H1 (cell line): Measurements from ENCODE around the gene FSTL4. TPM values are rescaled to one million over a fixed set of nuclear protein-coding genes. Genes with fewer than 3 reads are reported as not detected.

ENCODE experiments used
- polyA plus RNA-seq, 7 experiments: library from polyadenylated mRNA; depleted of rRNA in 3 of 7; stranded (reverse) in 5 of 7; unstranded in 2 of 7; fragments of >200 nt in 5 of 7; fragments of 200-250 nt in 2 of 7; gene quantifications; 1 replicate in 5 of 7; 2 replicates in 1 of 7; 4 replicates in 1 of 7; pipeline versions ENCODE4 v1.2.1 to v1.2.3, GENCODE V29; 2011 to 2013; ENCODE audit warnings: missing spikeins in 2 of 7, mixed read lengths in 2 of 7
- total RNA-seq: library from RNA; stranded (reverse); fragmentation: NEBNext Ultra II Directional; extraction: Animal tissue kit (Norgen Biotek cat#: 25700); gene quantifications from 2 replicates; pipeline ENCODE4 v1.2.1, GENCODE V29; 2021
- TF ChIP-seq, protein P1 (sequence below): fragments of 300-600 bp; sonication (generic); IDR thresholded peaks from 2 replicates; pipeline ENCODE4 v1.7.1; 2012; ENCODE audit warnings: low read length, moderate library complexity, mild to moderate bottlenecking, inconsistent platforms; ENCODE audit not compliant: insufficient replicate concordance

FSTL4 gene
- total and polyA plus RNA-seq, 2 of the 8 experiments (the other 6 are each of a cell fraction or from before 2014, with no cell fraction given): 3.1 to 4.1 TPM

DNA sequence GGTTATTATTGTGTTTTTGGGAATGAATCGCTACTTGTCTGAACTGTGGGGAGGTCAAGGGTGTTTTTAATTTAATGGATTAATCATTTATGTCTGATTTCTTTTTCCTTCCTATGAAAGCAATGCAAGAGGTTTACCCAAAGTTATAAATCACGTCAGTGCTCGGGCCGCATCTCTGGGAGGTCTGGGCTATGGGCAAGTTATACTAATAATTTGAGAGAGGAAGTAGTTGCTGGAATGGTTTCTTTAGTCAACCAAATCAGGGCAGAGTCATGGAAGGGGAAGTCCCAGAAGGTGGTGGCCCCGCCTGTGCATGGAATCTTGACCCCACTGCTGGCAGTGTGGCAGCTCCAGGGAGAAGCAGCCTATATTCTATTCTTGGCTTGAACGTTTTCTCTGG lies 380.3 kb downstream of the FSTL4 start (continued):
- TF ChIP-seq, protein P1, sequence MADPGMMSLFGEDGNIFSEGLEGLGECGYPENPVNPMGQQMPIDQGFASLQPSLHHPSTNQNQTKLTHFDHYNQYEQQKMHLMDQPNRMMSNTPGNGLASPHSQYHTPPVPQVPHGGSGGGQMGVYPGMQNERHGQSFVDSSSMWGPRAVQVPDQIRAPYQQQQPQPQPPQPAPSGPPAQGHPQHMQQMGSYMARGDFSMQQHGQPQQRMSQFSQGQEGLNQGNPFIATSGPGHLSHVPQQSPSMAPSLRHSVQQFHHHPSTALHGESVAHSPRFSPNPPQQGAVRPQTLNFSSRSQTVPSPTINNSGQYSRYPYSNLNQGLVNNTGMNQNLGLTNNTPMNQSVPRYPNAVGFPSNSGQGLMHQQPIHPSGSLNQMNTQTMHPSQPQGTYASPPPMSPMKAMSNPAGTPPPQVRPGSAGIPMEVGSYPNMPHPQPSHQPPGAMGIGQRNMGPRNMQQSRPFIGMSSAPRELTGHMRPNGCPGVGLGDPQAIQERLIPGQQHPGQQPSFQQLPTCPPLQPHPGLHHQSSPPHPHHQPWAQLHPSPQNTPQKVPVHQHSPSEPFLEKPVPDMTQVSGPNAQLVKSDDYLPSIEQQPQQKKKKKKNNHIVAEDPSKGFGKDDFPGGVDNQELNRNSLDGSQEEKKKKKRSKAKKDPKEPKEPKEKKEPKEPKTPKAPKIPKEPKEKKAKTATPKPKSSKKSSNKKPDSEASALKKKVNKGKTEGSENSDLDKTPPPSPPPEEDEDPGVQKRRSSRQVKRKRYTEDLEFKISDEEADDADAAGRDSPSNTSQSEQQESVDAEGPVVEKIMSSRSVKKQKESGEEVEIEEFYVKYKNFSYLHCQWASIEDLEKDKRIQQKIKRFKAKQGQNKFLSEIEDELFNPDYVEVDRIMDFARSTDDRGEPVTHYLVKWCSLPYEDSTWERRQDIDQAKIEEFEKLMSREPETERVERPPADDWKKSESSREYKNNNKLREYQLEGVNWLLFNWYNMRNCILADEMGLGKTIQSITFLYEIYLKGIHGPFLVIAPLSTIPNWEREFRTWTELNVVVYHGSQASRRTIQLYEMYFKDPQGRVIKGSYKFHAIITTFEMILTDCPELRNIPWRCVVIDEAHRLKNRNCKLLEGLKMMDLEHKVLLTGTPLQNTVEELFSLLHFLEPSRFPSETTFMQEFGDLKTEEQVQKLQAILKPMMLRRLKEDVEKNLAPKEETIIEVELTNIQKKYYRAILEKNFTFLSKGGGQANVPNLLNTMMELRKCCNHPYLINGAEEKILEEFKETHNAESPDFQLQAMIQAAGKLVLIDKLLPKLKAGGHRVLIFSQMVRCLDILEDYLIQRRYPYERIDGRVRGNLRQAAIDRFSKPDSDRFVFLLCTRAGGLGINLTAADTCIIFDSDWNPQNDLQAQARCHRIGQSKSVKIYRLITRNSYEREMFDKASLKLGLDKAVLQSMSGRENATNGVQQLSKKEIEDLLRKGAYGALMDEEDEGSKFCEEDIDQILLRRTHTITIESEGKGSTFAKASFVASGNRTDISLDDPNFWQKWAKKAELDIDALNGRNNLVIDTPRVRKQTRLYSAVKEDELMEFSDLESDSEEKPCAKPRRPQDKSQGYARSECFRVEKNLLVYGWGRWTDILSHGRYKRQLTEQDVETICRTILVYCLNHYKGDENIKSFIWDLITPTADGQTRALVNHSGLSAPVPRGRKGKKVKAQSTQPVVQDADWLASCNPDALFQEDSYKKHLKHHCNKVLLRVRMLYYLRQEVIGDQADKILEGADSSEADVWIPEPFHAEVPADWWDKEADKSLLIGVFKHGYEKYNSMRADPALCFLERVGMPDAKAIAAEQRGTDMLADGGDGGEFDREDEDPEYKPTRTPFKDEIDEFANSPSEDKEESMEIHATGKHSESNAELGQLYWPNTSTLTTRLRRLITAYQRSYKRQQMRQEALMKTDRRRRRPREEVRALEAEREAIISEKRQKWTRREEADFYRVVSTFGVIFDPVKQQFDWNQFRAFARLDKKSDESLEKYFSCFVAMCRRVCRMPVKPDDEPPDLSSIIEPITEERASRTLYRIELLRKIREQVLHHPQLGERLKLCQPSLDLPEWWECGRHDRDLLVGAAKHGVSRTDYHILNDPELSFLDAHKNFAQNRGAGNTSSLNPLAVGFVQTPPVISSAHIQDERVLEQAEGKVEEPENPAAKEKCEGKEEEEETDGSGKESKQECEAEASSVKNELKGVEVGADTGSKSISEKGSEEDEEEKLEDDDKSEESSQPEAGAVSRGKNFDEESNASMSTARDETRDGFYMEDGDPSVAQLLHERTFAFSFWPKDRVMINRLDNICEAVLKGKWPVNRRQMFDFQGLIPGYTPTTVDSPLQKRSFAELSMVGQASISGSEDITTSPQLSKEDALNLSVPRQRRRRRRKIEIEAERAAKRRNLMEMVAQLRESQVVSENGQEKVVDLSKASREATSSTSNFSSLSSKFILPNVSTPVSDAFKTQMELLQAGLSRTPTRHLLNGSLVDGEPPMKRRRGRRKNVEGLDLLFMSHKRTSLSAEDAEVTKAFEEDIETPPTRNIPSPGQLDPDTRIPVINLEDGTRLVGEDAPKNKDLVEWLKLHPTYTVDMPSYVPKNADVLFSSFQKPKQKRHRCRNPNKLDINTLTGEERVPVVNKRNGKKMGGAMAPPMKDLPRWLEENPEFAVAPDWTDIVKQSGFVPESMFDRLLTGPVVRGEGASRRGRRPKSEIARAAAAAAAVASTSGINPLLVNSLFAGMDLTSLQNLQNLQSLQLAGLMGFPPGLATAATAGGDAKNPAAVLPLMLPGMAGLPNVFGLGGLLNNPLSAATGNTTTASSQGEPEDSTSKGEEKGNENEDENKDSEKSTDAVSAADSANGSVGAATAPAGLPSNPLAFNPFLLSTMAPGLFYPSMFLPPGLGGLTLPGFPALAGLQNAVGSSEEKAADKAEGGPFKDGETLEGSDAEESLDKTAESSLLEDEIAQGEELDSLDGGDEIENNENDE: no peak
